Stimulated activated CD4-positive, alpha-beta T cell treated with anti-CD3 and anti-CD28 coated beads, Interleukin-4, amount 100 ng/mL, for 24 hours (primary cell): Measurements from ENCODE around the gene GDPD4.
"Not testable (repeated sequence)": the region's sequence is repeated elsewhere in the genome, so short reads cannot be mapped to it uniquely, and the experiment has no call there.

ENCODE experiments used
- DNase-seq: peaks from one replicate; pipeline ENCODE4 v3.0.0-alpha.2; 2020

Gene GDPD4

GRCh38 chr11:77301510-77301909 lies at the start of gene GDPD4:
Gene GDPD4, minus strand, starts transcription at chr11:77301686. Its CDS starts 16,549 bp downstream, at chr11:77285137.
- no peak for DNase-seq

GRCh38 chr11:77347948-77348347 lies 46.5 kb upstream of the GDPD4 start:
- no peak for DNase-seq

- DNase-seq: no peak
Observed at GRCh38 chr11:77346906-77347603, 45.6 kb upstream of the GDPD4 start.

- DNase-seq: no peak
Observed at GRCh38 chr11:77345621-77346020, 44.1 kb upstream of the GDPD4 start.

- DNase-seq: no peak
Observed at GRCh38 chr11:77340501-77340900, 39.0 kb upstream of the GDPD4 start.

- DNase-seq: no peak
Observed at GRCh38 chr11:77332259-77332658, 30.8 kb upstream of the GDPD4 start.

- no peak for DNase-seq
Observed at GRCh38 chr11:77325159-77325558, 23.7 kb upstream of the GDPD4 start.

- DNase-seq: no peak
Observed at GRCh38 chr11:77324508-77324907, 23.0 kb upstream of the GDPD4 start.

GRCh38 chr11:77322926-77323590 lies 21.6 kb upstream of the GDPD4 start:
- DNase-seq: no peak

GRCh38 chr11:77322506-77322905 lies 21.0 kb upstream of the GDPD4 start:
- no peak for DNase-seq

- no peak for DNase-seq
Observed at GRCh38 chr11:77320351-77320750, 18.9 kb upstream of the GDPD4 start.

GRCh38 chr11:77318600-77318999 lies 17.1 kb upstream of the GDPD4 start:
- DNase-seq: no peak

GRCh38 chr11:77316733-77317342 lies 15.4 kb upstream of the GDPD4 start:
- DNase-seq: no peak

- no peak for DNase-seq
Observed at GRCh38 chr11:77312107-77312506, 10.6 kb upstream of the GDPD4 start.

- no peak for DNase-seq
Observed at GRCh38 chr11:77311701-77312100, 10.2 kb upstream of the GDPD4 start.

- no peak for DNase-seq
Observed at GRCh38 chr11:77310721-77311120, 9.2 kb upstream of the GDPD4 start.

GRCh38 chr11:77309401-77310085 lies 8.1 kb upstream of the GDPD4 start:
- no peak for DNase-seq

GRCh38 chr11:77308838-77309237 lies 7.4 kb upstream of the GDPD4 start:
- DNase-seq: no peak

GRCh38 chr11:77303328-77303727 lies 1.8 kb upstream of the GDPD4 start:
- no peak for DNase-seq

- no peak for DNase-seq
Observed at GRCh38 chr11:77302752-77303151, 1.3 kb upstream of the GDPD4 start.

GRCh38 chr11:77300695-77301094 lies 791 bp downstream of the GDPD4 start:
- DNase-seq: no peak

GRCh38 chr11:77300028-77300427 lies 1.5 kb downstream of the GDPD4 start:
- DNase-seq: not testable (repeated sequence)

GRCh38 chr11:77299528-77299993 lies 1.9 kb downstream of the GDPD4 start:
- no peak for DNase-seq

GRCh38 chr11:77294040-77294439 lies 7.4 kb downstream of the GDPD4 start:
- no peak for DNase-seq
